Ovary (tissue), 1 donor: ENCODE results near the gene SPOCK1.

Experiments used
- EP300 ChIP-seq: sonication (generic); formaldehyde crosslinking; IDR thresholded peaks from one replicate; pipeline ENCODE4 v1.6.1; 2017; ENCODE audit warnings: antibody characterized with exemption
- POLR2A ChIP-seq: fragments of 450-650 bp; IDR thresholded peaks from one replicate; pipeline ENCODE4 v1.6.1; 2017; ENCODE audit warnings: antibody characterized with exemption, mild to moderate bottlenecking, moderate library complexity

- no peak for TF ChIP-seq POLR2A
- TF ChIP-seq EP300, result no peak
These were observed 353.4 kb downstream of the SPOCK1 start for GRCh38 chr5:137145721-137146120.
